GM23338 (cell line): Measurements from ENCODE around the gene C22orf39.

Experiments
- CREB1 ChIP-seq: fragments of 250-450 bp; sonication (Bioruptor Pico); IDR thresholded peaks from 2 replicates; pipeline ENCODE4 v1.5.0; 2020; ENCODE audit warnings: low read depth, mild to moderate bottlenecking, moderate library complexity
- CTCF ChIP-seq, 2 experiments: fragments of 200-600 bp in 1 of 2; sonication (generic) in 1 of 2; conservative IDR thresholded peaks; 2 replicates each; pipeline versions ENCODE4 v1.5.1 to v1.6.1; 2016 to 2017; ENCODE audit warnings: antibody characterized with exemption in 2 of 2, low read depth in 2 of 2, mild to moderate bottlenecking in 2 of 2, moderate library complexity in 1 of 2
- ETS1 ChIP-seq: IDR thresholded peaks from 2 replicates; pipeline ENCODE4 v1.6.1; 2016; ENCODE audit warnings: antibody characterized with exemption
- EZH2 ChIP-seq: fragments of 200-600 bp; sonication (generic); IDR thresholded peaks from one replicate; pipeline ENCODE4 v1.8.0; 2017; ENCODE audit warnings: antibody characterized with exemption, mild to moderate bottlenecking, low read depth; ENCODE audit not compliant: unreplicated experiment
- EZH2phosphoT487 ChIP-seq: fragments of 200-600 bp; sonication (generic); IDR thresholded peaks from one replicate; pipeline ENCODE4 v1.8.1; 2018; ENCODE audit warnings: antibody characterized with exemption; ENCODE audit not compliant: unreplicated experiment
- NANOG ChIP-seq: IDR thresholded peaks from 2 replicates; pipeline ENCODE4 v1.6.1; 2016; ENCODE audit warnings: antibody characterized with exemption, borderline replicate concordance
- POLR2AphosphoS5 ChIP-seq: IDR thresholded peaks from 2 replicates; pipeline ENCODE4 v1.6.1; 2016; ENCODE audit warnings: antibody characterized with exemption, low read depth
- REST ChIP-seq: IDR thresholded peaks from one replicate; pipeline ENCODE4 v1.6.1; 2018; ENCODE audit warnings: antibody characterized with exemption; ENCODE audit not compliant: unreplicated experiment
- ZNF114 ChIP-seq: fragments of 250-450 bp; sonication (Bioruptor Pico); IDR thresholded peaks from 2 replicates; pipeline ENCODE4 v1.5.0; 2020; ENCODE audit warnings: mild to moderate bottlenecking, moderate library complexity
- ZNF331 ChIP-seq: fragments of 250-450 bp; sonication (Bioruptor Pico); IDR thresholded peaks from 2 replicates; pipeline ENCODE4 v1.5.0; 2020; ENCODE audit warnings: low read depth, mild to moderate bottlenecking, moderate library complexity

- TF ChIP-seq CTCF (conservative IDR thresholded peaks at IDR 0.05; ENCODE audit: low read depth in 2 of 2): no peak
- no peak for TF ChIP-seq POLR2AphosphoS5
- TF ChIP-seq EZH2: no peak
- TF ChIP-seq ZNF331 (CRISPR knock-in tag): no peak
- TF ChIP-seq EZH2phosphoT487: no peak
- no peak for TF ChIP-seq REST
- TF ChIP-seq ETS1: no peak
- TF ChIP-seq CREB1 (CRISPR knock-in tag): no peak
- no peak for TF ChIP-seq NANOG
- no peak for TF ChIP-seq ZNF114 (CRISPR knock-in tag)
Measured at GRCh38 chr22:19397734-19398104, 49.8 kb downstream of the C22orf39 start.
